ENCODE data around the gene PTCD2. TPM values are rescaled to one million over a fixed set of nuclear protein-coding genes. Genes with fewer than 3 reads are reported as not detected.
A peak's percentile ranks its signal among the peaks of the same experiment; 100 is the strongest.

The PTCD2 gene
- total and polyA plus RNA-seq, 9 of the 15 experiments (the other 6 are each of a cell fraction or from before 2014, with no cell fraction given) = 11.9 to 28.5 (median 18.6) TPM

DNA sequence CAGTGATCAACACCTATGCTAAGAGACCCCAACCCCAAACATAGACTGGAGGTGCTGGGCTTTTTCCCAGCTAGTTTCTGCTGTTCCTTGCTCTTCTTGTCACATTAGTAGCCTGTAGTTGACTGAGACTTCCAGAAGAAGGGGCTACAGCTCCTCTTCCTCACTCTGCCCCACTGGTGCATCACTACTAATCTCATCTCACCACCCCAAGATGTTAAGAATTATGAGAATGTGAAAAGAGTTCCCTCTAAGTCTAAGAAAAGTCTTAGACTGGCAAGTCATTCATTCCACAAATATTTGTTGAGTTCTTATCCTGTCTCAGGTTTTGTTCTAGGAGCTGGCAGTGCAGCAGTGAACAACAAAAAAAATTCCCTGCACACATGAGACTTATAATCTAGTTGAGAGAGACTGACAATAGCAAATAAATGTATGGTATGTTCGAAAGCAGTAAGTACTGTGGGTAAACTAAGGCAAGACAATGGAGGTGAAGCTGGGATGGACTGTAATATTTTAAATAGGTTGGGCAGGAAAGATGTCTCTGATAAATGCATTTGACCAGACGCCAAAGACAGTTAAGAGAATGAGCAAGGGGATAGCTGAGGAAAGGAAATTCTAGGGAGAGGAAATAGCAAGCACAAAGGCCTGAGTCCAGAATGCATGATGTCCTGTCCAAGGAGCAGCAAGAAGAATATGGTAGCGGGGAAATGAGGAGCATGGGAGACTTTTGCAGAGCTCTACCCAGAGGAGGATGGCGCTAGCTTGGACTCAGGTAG lies 92.3 kb downstream of the PTCD2 start (continued):
- TF ChIP-seq ZBTB17 (CRISPR knock-in tag; IDR thresholded peaks at IDR 0.05) = no peak
- TF ChIP-seq SIRT6 (IDR thresholded peaks at IDR 0.05; ENCODE audit: low read depth, low read length) = no peak
- TF ChIP-seq, protein P1, sequence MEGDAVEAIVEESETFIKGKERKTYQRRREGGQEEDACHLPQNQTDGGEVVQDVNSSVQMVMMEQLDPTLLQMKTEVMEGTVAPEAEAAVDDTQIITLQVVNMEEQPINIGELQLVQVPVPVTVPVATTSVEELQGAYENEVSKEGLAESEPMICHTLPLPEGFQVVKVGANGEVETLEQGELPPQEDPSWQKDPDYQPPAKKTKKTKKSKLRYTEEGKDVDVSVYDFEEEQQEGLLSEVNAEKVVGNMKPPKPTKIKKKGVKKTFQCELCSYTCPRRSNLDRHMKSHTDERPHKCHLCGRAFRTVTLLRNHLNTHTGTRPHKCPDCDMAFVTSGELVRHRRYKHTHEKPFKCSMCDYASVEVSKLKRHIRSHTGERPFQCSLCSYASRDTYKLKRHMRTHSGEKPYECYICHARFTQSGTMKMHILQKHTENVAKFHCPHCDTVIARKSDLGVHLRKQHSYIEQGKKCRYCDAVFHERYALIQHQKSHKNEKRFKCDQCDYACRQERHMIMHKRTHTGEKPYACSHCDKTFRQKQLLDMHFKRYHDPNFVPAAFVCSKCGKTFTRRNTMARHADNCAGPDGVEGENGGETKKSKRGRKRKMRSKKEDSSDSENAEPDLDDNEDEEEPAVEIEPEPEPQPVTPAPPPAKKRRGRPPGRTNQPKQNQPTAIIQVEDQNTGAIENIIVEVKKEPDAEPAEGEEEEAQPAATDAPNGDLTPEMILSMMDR (IDR thresholded peaks at IDR 0.05 in 2 of 3, conservative IDR thresholded peaks at IDR 0.05 in 1 of 3; ENCODE audit: insufficient read depth in 2 of 3, low read depth in 1 of 3, low read length in 3 of 3) = peak in 1 of 3 experiments; percentile 31; a peak in 2 of 6 replicates
- no peak for TF ChIP-seq GTF2F1 (IDR thresholded peaks at IDR 0.05; ENCODE audit: low read depth, low read length)
- no peak for TF ChIP-seq ZNF197 (CRISPR knock-in tag; IDR thresholded peaks at IDR 0.05; ENCODE audit: low read depth)
- no peak for TF ChIP-seq MTA2 (IDR thresholded peaks at IDR 0.05; ENCODE audit: low read depth)
- TF ChIP-seq SRSF7 (optimal IDR thresholded peaks at IDR 0.05; ENCODE audit: low read depth, low read length) = no peak

DNA sequence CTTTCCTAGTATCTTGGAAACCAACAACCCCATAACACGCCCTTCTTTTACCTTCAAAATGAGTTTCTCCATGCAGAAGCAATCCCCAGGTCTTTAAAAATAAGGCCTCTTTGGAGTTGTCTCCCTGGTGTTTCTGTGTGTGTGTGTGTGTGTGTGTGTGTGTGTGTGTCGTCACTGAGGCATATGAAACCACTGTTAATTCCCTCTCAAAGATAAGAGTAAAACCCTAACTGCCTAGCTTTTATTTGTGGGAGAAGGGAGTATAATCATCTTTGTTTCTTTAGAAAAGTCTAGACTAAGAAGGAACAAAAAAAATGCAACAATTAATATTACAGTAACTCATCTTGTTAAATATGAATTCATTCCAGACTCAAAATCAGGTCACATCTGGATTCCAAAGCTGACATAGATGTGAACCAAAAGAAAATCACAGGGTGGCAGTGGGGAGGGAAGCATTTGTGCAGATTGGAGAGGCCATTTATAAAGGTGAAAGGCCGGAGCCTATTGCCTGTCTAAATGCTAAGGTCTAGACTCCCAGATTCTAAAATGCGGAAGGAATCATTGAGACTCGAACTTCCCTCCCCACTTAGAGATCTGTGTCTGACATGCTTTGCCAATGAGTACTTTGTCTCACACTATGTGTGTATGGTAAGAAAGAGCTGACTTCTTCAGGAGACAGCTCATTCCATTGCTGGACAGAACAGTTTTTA lies 95.6 kb downstream of the PTCD2 start:
- Histone ChIP-seq H3K27me3 (ENCODE audit: control insufficient read depth in 2 of 2, insufficient read depth in 2 of 2, low read length in 2 of 2) (peaks cover 0 to 5% of the 10 kb centered on the region in 2 experiments; a peak in 1 of 5 replicates), H3K4me3 (no peak overlapping the region), H3K4me2 (ENCODE audit: insufficient read depth, low read length) (no peak overlapping the region), H3K4me1 (replicated peaks in 1 of 2; ENCODE audit: control insufficient read depth in 2 of 2, insufficient read depth in 2 of 2, low read length in 2 of 2) (peaks cover 0 to 8% of the 10 kb centered on the region in 2 experiments; a peak in 1 of 5 replicates), H3K27ac (ENCODE audit: extremely low read depth, low read depth, low read length) (no peak overlapping the region), H3K9me3 (replicated peaks; ENCODE audit: control insufficient read depth, insufficient read depth, low read depth, low read length) (no peaks in the 10 kb centered on the region), H3K79me2 (ENCODE audit: control insufficient read depth, insufficient read depth, low read length) (no peaks in the 10 kb centered on the region), H4K20me1 (replicated peaks; ENCODE audit: control insufficient read depth, insufficient read depth, low read length) (no peaks in the 10 kb centered on the region), H2AFZ (ENCODE audit: low read depth, low read length) (no peak overlapping the region), H3K36me3 (ENCODE audit: control insufficient read depth, insufficient read depth, low read length) (no peaks in the 10 kb centered on the region), H3K9ac (ENCODE audit: insufficient read depth in 1 of 2, low read depth in 2 of 2, low read length in 2 of 2) (no peak overlapping the region), H3K9me1 (ENCODE audit: control insufficient read depth, insufficient read depth, low read length) (no peaks in the 10 kb centered on the region)
- FAIRE-seq (no peak), DNase-seq (ENCODE audit: extremely low read depth in 1 of 4, low spot score in 3 of 4) (no peak), ATAC-seq (no peak)
- ChIA-PET POLR2A (interaction anchor here (0.5 kb wide), 1 partner anchor 339 kb away, joined by 3 read pairs; no protein-coding TSS in a partner anchor), CTCF (ENCODE audit: low intra/inter-chr PET ratio) (no interaction called here)
- intact Hi-C loops (cut with micrococcal nuclease) = no loop called here
- 22% methylated on average over 5 of the region's 5 CpGs for WGBS (ENCODE audit: insufficient coverage, low coverage, missing lambda C conversion rate)
- in situ Hi-C loops (cut with MboI) = no loop called here
- no TSS peak for BruUV-seq (replicated peaks)
- no peak for TF ChIP-seq SRSF9 (IDR thresholded peaks at IDR 0.05; ENCODE audit: borderline replicate concordance, low read depth, low read length)
- no peak for TF ChIP-seq ARHGAP35 (IDR thresholded peaks at IDR 0.05; ENCODE audit: partially characterized antibody)
- no peak for TF ChIP-seq ADNP (tag; IDR thresholded peaks at IDR 0.05)
- no peak for TF ChIP-seq KDM1A (IDR thresholded peaks at IDR 0.05)
- TF ChIP-seq STAT5B (CRISPR knock-in tag; IDR thresholded peaks at IDR 0.05) = no peak
- no peak for TF ChIP-seq POLR2AphosphoS5 (IDR thresholded peaks at IDR 0.05; ENCODE audit: control insufficient read depth, insufficient read depth, low read depth, low read length)
- no peak for TF ChIP-seq ZSCAN32 (CRISPR knock-in tag; IDR thresholded peaks at IDR 0.05)
- TF ChIP-seq RB1 (IDR thresholded peaks at IDR 0.05; ENCODE audit: low read depth) = no peak
- TF ChIP-seq MTA1 (IDR thresholded peaks at IDR 0.05; ENCODE audit: borderline replicate concordance) = no peak
